Measurements from ENCODE around the gene PKIB. TPM values are rescaled to one million over a fixed set of nuclear protein-coding genes. Genes with fewer than 3 reads are reported as not detected.

The PKIB gene
- total RNA-seq, 1 donor from 2014 or later = 44.8 TPM

GRCh38 chr6:122666418-122666817 is 56.2 kb downstream of the PKIB start:
- Mint-ChIP-seq H3K27me3 (no peaks in the 10 kb centered on the region), H3K4me3 (ENCODE audit: low read depth) (no peak overlapping the region), H3K9me3 (ENCODE audit: low read depth) (no peaks in the 10 kb centered on the region), H3K27ac (no peak overlapping the region), H3K4me1 (ENCODE audit: low read depth) (no peaks in the 10 kb centered on the region), H3K36me3 (ENCODE audit: insufficient read depth) (peaks cover 2% of the 10 kb centered on the region)
- TF ChIP-seq CTCF (IDR thresholded peaks at IDR 0.05; ENCODE audit: unreplicated experiment) = no peak
- no peak for DNase-seq (ENCODE audit: low spot score, unreplicated experiment)

GRCh38 chr6:122669418-122669817 is 59.2 kb downstream of the PKIB start:
- no peak for TF ChIP-seq CTCF (IDR thresholded peaks at IDR 0.05; ENCODE audit: unreplicated experiment)
- Mint-ChIP-seq H3K36me3 (ENCODE audit: insufficient read depth) (peaks cover 6% of the 10 kb centered on the region), H3K4me3 (ENCODE audit: low read depth) (no peak overlapping the region), H3K27me3 (no peaks in the 10 kb centered on the region), H3K27ac (no peak overlapping the region), H3K9me3 (ENCODE audit: low read depth) (peaks cover 2% of the 10 kb centered on the region), H3K4me1 (ENCODE audit: low read depth) (peaks cover 8% of the 10 kb centered on the region)
- no peak for DNase-seq (ENCODE audit: low spot score, unreplicated experiment)

GRCh38 chr6:122669868-122670267 is 59.7 kb downstream of the PKIB start:
- peaks cover 2% of the 10 kb centered on the region for H3K9me3 Mint-ChIP-seq (ENCODE audit: low read depth)
- peaks cover 8% of the 10 kb centered on the region for H3K4me1 Mint-ChIP-seq (ENCODE audit: low read depth)
- no peak overlapping the region for H3K27ac Mint-ChIP-seq
- H3K4me3 Mint-ChIP-seq (ENCODE audit: low read depth) = no peak overlapping the region
- TF ChIP-seq CTCF (IDR thresholded peaks at IDR 0.05; ENCODE audit: unreplicated experiment) = no peak
- peaks cover 6% of the 10 kb centered on the region for H3K36me3 Mint-ChIP-seq (ENCODE audit: insufficient read depth)
- DNase-seq (ENCODE audit: low spot score, unreplicated experiment) = no peak
- no peaks in the 10 kb centered on the region for H3K27me3 Mint-ChIP-seq

GRCh38 chr6:122671251-122671650 is 61.0 kb downstream of the PKIB start:
- Mint-ChIP-seq H3K4me3 (ENCODE audit: low read depth) (no peak overlapping the region), H3K27me3 (no peaks in the 10 kb centered on the region), H3K27ac (no peak overlapping the region), H3K4me1 (ENCODE audit: low read depth) (peaks cover 8% of the 10 kb centered on the region), H3K36me3 (ENCODE audit: insufficient read depth) (peaks cover 7% of the 10 kb centered on the region), H3K9me3 (ENCODE audit: low read depth) (peaks cover 2% of the 10 kb centered on the region)
- DNase-seq (ENCODE audit: low spot score, unreplicated experiment) = no peak
- TF ChIP-seq CTCF (IDR thresholded peaks at IDR 0.05; ENCODE audit: unreplicated experiment) = no peak

- H3K4me1 Mint-ChIP-seq (ENCODE audit: low read depth) = peaks cover 8% of the 10 kb centered on the region
- no peak for TF ChIP-seq CTCF (IDR thresholded peaks at IDR 0.05; ENCODE audit: unreplicated experiment)
- peak overlapping the region; percentile 58 for H3K27ac Mint-ChIP-seq
Observed at GRCh38 chr6:122673343-122673961, 63.2 kb downstream of the PKIB start.

More at GRCh38 chr6:122673343-122673961, 63.2 kb downstream of the PKIB start:
- Mint-ChIP-seq H3K9me3 (ENCODE audit: low read depth) (peaks cover 2% of the 10 kb centered on the region), H3K4me3 (ENCODE audit: low read depth) (no peak overlapping the region), H3K27me3 (no peaks in the 10 kb centered on the region), H3K36me3 (ENCODE audit: insufficient read depth) (peaks cover 15% of the 10 kb centered on the region)
- no peak for DNase-seq (ENCODE audit: low spot score, unreplicated experiment)
